Amniotic stem cell (primary cell): ENCODE data around the gene P2RX5.

Source experiments
- DNase-seq: peaks from one replicate; lab custom pipeline; 2025; lab: John Stamatoyannopoulos, UW

Gene P2RX5

DNA sequence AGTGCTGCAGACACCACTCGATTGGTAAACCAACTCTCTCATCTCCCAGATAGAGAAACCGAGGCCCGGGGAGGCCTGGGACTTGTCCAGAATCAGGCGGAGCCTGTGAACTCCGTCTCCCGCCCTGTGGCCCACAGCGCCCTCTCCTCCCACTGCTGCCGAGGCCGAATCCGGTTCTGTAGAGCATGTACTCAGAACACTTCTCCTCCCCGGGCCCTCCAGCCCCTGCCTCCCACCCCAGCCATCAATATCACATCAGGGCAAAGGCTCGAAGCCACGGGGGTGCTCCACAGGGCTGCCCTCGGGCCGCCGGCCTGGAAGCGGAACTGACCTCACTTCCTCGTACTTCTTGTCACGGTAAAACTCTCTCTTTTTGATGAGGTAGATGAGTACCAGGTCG, 14.4 kb downstream of the P2RX5 start:
- DNase-seq = no peak

GRCh38 chr17:3681057-3681456, 14.9 kb downstream of the P2RX5 start:
- no peak for DNase-seq

- no peak for DNase-seq
Observed at GRCh38 chr17:3679531-3680126, 16.3 kb downstream of the P2RX5 start.

DNA sequence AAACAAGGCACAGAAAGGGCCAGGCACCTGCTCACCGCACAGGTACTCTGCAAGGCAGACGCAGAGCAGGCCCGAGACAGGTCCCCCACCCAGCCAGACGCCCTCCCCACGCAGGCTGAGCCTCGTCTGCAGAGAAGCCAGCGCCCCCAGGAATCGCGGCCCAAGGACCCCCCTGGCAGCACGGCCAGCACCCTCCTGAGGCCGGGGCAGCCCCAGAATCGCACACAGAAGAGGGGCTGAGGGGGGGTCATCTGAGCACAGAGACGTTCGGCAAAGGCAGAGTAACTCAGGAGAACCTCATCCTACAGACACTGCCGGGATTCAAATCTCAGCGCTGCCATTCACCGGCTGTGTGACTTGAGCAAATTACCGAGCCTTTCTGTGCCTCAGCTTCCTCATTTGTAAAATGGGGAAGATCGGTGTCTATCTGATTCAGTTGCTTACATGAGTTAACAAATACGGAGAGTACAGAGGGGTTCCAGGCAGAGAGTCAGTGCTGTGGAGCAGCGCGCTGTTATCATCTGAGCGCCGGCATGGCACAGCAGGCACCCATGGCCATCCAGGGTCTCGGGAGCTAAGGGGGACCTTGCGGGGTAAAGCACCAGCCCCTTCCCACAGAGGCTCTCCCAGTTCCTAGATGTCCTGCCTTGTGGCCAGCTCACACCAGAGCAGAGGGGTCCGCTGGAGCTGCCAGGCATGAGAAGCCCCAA, 17.0 kb downstream of the P2RX5 start:
- no peak for DNase-seq

DNA sequence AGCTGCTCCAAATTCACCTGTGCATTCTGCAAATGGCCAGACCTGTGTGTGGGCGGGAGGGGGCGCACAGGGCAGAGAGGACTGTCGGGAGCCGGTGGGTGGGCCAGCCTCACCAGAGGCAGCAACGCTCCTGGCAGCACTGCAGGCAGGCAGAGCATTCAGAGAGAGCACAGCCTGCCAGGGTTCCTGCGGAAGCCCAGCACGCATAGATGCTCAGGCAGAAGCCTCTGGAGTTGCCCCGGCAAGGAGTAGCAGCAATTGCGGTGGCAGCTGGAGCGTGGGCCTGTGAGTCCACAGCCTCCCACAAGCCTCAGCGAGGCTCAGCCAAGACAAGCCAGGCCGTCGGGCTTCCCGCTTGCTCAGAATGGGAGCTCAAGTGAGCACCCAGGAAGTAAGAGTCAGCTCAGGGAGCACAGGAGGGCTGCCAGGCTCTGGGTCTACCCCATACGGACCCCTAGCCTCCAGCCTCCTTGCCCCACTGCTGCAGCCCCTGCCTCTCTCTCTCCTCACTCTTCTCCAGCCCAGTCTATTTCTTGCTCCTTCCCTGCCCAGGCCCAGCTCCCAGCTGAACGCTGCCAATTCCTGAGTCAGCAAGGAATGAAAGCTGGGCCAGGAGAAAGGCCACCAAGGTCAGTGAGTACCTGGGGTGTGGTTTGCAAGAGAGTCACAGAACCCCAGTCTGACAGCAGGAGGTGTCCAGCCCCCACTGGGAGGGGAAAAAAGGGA, 17.7 kb downstream of the P2RX5 start:
- no peak for DNase-seq

DNA sequence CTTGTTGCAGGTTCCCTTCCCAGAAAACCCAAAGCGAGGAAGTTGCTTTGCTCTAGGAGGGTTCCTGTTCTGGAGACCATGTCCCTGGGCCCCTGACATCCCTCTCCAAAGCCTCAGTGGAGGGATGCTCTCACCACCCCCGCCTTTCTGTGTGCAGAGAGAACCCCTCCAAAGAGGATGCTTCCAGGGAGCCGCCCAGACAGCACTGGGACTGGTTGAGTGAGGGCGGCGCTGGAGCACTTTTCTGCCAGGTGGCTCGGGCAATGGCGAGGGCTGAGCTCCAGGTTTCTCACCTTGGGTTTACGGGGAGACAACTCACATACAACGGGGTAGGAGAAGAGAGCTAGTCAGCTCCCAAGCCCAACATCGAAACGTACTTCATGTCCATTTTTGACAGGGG, 20.1 kb downstream of the P2RX5 start:
- no peak for DNase-seq

DNA sequence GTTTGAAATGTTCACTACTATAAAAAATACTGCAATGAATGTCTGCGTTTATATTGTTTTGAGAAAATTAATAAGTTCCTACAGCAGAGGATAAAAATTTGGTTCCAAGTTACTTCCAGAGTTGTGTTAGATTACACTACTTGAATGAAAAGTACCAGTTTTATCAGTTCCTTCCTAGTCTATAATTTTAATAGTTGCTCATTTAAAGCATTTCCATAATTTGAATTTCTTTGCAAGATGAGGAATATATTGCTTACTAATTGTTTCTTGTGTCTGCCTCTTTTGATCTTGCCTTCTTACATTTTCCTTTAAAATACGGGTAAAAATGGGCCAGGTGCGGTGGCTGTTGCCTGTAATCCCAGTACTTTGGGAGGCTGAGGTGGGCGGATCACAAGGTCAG, 23.4 kb downstream of the P2RX5 start:
- no peak for DNase-seq

DNA sequence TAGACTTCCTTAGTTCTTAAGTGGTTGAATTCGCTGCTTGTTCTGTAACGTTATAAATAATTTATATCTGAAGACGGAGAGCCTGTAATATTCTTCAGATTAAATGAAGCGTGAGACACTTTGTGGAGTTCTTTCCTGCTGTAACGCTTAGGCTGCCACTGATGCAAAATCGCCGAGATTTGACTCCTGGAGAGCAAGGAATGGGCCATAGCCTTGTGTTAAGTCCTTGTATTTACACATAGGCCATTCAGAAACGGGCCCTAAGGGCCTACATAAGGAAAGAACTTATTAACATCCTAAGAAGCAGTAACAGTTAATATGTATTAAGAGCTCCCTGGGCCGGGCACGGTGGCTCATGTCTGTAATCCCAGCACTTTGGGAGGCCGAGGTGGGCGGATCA, 26.4 kb downstream of the P2RX5 start:
- DNase-seq = no peak

- no peak for DNase-seq
Observed at GRCh38 chr17:3669085-3669347, 26.9 kb downstream of the P2RX5 start.

GRCh38 chr17:3668279-3669084, 27.5 kb downstream of the P2RX5 start, which contains the start of the genes EMC6 and TAX1BP3:
Gene EMC6 (plus strand): TSS chr17:3668812. CDS start chr17:3669147, 335 bp downstream.
Gene TAX1BP3 (minus strand): TSS chr17:3668578. CDS start chr17:3668526, 52 bp downstream.
- DNase-seq = peak; percentile 96

DNA sequence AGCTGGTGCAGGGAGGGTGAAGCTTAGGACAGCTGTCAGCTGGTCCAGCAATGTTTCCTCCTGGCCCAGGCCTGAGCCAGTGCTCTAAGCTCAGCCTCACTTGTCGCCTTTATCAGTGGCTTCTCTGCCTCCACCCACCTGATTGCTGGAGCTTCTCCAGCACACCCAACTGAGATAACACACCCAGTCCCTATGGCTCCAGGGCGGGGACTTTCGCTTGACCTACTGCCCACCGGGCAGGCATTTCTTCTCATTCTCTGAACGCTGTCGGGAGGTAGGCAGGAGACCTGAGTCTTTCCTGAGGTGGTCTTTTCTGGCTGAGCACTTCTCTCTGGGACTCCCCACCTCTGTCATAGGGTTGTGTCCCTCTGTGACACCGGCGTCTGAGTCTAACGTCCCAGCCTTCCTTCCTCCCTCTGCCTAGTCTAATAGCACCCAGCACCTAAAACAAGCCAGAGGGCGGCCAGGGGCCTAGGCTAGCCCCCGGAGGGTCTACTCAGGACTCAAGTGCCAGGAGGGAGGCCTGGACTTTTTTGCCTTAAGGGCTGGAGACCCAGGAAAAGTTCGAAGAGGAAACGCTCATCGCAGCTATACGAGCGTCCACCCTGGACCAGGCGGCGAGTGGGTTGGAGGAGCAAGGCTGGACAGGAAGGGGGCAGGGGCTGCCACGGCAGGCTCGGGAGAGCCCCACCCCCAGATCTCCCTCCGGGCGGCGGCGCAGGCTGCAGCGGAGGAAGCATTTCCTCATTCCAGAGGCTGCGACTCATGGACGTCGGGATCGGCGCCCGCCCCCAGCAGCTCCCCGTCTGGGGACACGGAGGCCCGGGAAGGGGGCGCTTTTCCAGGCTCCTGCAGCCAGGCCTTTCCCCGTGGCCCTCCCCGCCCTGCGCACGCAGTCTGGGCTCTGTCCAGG, 28.3 kb downstream of the P2RX5 start:
- peak; percentile 91 for DNase-seq

DNA sequence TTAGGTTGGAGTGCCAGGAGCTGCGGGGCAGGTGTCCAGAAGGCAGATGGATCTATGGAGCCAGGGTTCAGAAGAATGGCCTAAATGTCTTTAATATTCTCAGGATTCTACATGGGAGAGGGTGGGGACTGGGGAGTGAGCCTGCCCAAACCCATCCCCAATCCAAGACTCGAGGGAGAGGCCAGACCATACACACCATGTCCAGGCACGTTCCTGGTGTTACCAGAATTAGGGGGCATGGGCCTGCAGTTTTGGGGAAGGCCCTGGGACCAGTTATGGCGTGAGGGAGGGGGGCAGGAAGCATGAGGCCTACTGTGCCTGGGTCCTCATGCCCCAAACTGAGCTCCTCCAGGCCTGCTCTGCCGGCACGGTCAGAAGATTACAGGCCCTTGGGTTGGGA, 29.4 kb downstream of the P2RX5 start:
- DNase-seq = no peak

GRCh38 chr17:3665834-3666233, 30.1 kb downstream of the P2RX5 start:
- DNase-seq = no peak

- DNase-seq = no peak
Observed at GRCh38 chr17:3663102-3664011, 32.6 kb downstream of the P2RX5 start.

- no peak for DNase-seq
Observed at GRCh38 chr17:3660311-3660891, 35.6 kb downstream of the P2RX5 start.

DNA sequence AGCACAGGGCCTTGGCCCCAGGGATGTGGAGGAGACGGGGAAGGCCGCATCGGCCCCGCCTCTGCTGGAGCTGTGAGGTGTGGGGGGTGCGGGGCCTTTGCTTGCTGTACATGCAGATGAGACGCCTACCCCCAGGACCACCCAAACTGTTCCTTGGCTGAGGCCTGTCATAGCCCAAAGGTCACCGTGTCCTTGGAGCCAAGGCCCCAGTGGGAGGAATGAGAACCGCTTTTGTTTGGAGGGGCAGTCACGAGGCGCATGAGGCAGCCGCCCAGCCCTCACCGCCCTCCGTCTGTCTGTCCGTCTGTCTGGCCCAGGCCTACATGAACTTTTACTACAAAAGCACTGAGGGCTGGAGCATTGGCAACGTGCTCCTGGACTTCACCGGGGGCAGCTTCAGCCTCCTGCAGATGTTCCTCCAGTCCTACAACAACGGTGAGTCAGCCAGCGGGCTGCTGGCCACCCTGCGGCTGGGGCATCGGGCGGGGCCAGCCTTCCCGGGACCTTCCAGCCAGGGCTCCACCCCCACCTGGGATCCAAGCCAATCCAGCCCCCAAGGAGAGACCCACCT, 36.3 kb downstream of the P2RX5 start:
- peak; percentile 47 for DNase-seq

- DNase-seq = no peak
Observed at GRCh38 chr17:3658784-3659449, 37.0 kb downstream of the P2RX5 start.

DNA sequence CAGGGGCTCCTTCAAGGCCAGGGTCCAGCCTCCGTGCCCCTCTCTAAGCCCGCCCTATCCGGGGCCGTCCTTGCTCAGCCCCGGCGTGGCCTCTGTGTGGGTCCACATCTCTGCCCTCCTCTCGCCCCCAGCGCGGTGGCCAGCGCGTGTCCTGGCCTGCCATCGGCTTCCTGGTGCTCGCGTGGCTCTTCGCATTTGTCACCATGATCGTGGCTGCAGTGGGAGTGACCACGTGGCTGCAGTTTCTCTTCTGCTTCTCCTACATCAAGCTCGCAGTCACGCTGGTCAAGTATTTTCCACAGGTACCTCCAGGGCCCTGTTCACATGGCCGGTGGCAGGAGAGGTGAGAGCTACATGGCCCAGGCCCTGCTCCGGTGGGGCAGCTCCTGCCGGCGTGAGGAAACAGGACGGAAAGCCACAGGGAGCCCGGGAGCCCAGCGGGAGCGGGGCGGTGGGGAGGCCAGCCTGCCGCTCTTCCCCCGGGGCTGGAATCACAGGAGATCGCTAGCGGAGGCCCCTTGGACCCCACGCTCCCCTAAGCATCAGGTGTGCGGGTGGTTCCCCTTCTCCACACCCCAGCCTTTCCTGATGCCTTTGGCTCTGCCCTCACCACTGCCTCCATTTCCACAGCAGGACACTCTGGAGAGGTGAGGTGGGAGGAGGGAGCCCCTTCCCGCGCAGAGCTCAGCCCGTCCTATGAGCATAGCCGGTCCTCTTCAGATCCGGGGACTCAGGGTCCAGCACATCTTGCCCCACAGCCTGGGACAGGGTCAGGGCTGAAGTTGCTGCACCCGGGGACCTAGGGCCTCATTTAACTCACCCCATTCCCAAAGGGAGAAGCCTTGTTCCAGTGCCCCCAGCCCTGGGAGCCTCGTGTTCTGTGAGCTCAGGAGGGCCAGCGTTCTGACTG, 37.8 kb downstream of the P2RX5 start:
- no peak for DNase-seq
